Measurements from ENCODE around the gene LRP5. TPM values are rescaled to one million over a fixed set of nuclear protein-coding genes. Genes with fewer than 3 reads are reported as not detected.

The LRP5 gene
- total RNA-seq, 1 experiment from 2014 or later, result 48.8 TPM

GRCh38 chr11:68289456-68289855, 22.9 kb upstream of the LRP5 start:
- H3K4me3 Mint-ChIP-seq, result no peak overlapping the region
- H3K27ac Mint-ChIP-seq, result no peak overlapping the region
- peaks cover 9% of the 10 kb centered on the region for H3K36me3 Mint-ChIP-seq
- TF ChIP-seq EMX1 (CRISPR knock-in tag; IDR thresholded peaks at IDR 0.05) (no peak), CTCF (IDR thresholded peaks at IDR 0.05) (no peak), ZMAT4 (CRISPR knock-in tag; IDR thresholded peaks at IDR 0.05) (no peak), TEAD4 (CRISPR knock-in tag; IDR thresholded peaks at IDR 0.05) (no peak), IRF2 (CRISPR knock-in tag; IDR thresholded peaks at IDR 0.05; ENCODE audit: borderline replicate concordance, low read depth) (no peak), NFATC4 (CRISPR knock-in tag; IDR thresholded peaks at IDR 0.05) (no peak), ATF1 (CRISPR knock-in tag; IDR thresholded peaks at IDR 0.05) (no peak), CDX4 (CRISPR knock-in tag; IDR thresholded peaks at IDR 0.05; ENCODE audit: borderline replicate concordance) (no peak), SMAD4 (CRISPR knock-in tag; IDR thresholded peaks at IDR 0.05) (no peak), MXD4 (CRISPR knock-in tag; IDR thresholded peaks at IDR 0.05; ENCODE audit: borderline replicate concordance) (no peak), GRHL2 (CRISPR knock-in tag; IDR thresholded peaks at IDR 0.05; ENCODE audit: insufficient replicate concordance, severe bottlenecking) (no peak), ESRRA (CRISPR knock-in tag; IDR thresholded peaks at IDR 0.05; ENCODE audit: borderline replicate concordance) (no peak), GABPB1 (CRISPR knock-in tag; IDR thresholded peaks at IDR 0.05) (no peak)
- ChIA-PET POLR2A (no interaction called here), CTCF (interaction anchor here (2.6 kb wide), 1 partner anchor 8 kb away, joined by 10 read pairs; no protein-coding TSS in a partner anchor)
- ATAC-seq (no peak), DNase-seq (ENCODE audit: low spot score) (no peak)
- H3K9me3 Mint-ChIP-seq, result peaks cover 27% of the 10 kb centered on the region
- H3K4me1 Mint-ChIP-seq, result no peaks in the 10 kb centered on the region
- H3K27me3 Mint-ChIP-seq (ENCODE audit: low read depth), result peaks cover 12% of the 10 kb centered on the region

GRCh38 chr11:68293708-68294107, 18.7 kb upstream of the LRP5 start:
- H3K4me1 Mint-ChIP-seq, result no peaks in the 10 kb centered on the region
- TF ChIP-seq OVOL2 (CRISPR knock-in tag; IDR thresholded peaks at IDR 0.05; ENCODE audit: borderline replicate concordance) (no peak), ZBTB21 (CRISPR knock-in tag; IDR thresholded peaks at IDR 0.05; ENCODE audit: borderline replicate concordance) (no peak), PREB (CRISPR knock-in tag; IDR thresholded peaks at IDR 0.05; ENCODE audit: borderline replicate concordance) (no peak), NR3C1 (CRISPR knock-in tag; conservative IDR thresholded peaks at IDR 0.05; ENCODE audit: low read depth) (no peak), ETV6 (CRISPR knock-in tag; IDR thresholded peaks at IDR 0.05) (no peak), CREM (CRISPR knock-in tag; IDR thresholded peaks at IDR 0.05) (no peak), PRDM15 (CRISPR knock-in tag; IDR thresholded peaks at IDR 0.05) (no peak), E2F5 (CRISPR knock-in tag; IDR thresholded peaks at IDR 0.05) (no peak), SOX15 (CRISPR knock-in tag; IDR thresholded peaks at IDR 0.05) (no peak), ESRRA (CRISPR knock-in tag; IDR thresholded peaks at IDR 0.05; ENCODE audit: borderline replicate concordance) (no peak)
- H3K36me3 Mint-ChIP-seq, result peaks cover 9% of the 10 kb centered on the region
- POLR2A ChIA-PET, result no interaction called here
- ATAC-seq (no peak), DNase-seq (ENCODE audit: low spot score) (no peak)
- H3K27ac Mint-ChIP-seq, result no peak overlapping the region
- CTCF ChIA-PET, result no interaction called here
- peaks cover 5% of the 10 kb centered on the region; the same call in 1 of the 2 replicates for H3K27me3 Mint-ChIP-seq (ENCODE audit: low read depth)
- no peak overlapping the region for H3K4me3 Mint-ChIP-seq
- H3K9me3 Mint-ChIP-seq, result peaks cover 16% of the 10 kb centered on the region

Data from WTC11 (cell line).